Right forelimb (tissue), 1 donor: ENCODE measurements around the gene FXYD6.
A peak's percentile ranks its signal among the peaks of the same experiment; 100 is the strongest.
"Not testable (repeated sequence)": the region's sequence is repeated elsewhere in the genome, so short reads cannot be mapped to it uniquely, and the experiment has no call there.

Experiments
- DNase-seq: peaks from one replicate; pipeline ENCODE4 v3.0.0-alpha.2; 2018

FXYD6 gene

DNA sequence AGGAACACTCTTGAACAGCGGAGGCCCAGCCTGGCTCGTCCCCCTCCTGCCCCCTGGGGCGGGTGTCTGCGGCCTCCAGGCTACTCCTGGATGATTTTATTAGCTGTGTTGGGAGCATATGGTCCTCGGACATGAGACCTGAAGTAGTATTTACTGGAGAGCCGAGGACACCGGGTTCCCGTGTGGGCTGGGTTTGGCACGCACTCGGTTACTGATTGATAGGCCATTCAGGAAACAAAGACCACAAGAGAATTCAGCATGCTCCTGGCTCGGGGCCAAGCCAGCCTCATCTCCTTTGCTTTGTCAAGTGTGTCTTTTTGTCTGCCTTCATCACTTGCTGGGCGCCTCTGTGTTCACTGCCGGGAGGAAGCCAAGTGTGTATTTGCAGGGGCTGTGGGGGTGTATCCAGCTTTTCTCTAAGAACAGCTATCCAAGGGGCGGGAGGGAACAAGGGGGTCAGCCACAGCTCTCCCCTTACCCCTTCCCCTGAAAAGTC is 61.6 kb downstream of the FXYD6 start:
- DNase-seq: no peak

DNA sequence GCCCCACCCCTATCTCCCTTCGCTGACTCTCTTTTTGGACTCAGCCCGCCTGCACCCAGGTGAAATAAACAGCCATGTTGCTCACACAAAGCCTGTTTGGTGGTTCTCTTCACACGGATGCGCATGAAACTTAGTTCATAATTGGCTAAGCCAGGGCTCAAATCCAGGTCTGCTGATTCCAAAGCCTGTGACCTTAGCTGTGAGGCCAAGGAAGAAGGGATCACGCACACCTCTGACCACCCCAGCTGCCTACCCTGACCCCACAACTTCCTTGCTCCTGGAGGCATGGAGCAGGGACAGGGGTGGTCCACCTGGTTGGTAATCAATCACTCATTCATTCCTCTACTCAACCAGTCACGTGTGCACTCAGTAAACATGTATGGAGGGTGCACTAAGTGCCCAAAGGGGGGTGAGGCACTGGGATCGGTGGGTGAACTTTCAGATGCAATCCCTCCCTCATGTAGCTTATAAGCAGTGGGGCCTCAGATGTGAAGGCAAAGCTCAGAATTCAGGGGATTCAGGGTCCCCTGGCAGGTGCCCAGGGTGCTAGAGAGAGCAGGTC is 62.2 kb downstream of the FXYD6 start:
- no peak for DNase-seq

DNA sequence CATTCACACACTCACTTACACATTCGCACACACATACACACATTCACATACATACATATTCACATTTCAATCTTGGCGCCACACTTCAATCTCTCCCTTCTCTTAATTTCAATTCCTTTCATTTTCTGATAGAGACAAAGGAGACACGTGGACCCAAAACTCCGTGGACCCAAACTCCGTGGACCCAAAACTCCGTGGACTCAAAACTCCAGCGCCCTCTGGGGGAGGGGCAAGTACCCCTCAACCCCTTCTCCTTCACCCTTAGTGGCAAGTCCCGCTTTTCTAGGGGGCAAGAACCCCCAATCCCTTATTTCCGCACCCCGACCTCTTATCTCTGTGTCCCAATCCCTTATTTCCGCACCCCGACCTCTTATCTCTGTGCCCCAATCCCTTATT is 66.4 kb downstream of the FXYD6 start:
- DNase-seq: not testable (repeated sequence)

DNA sequence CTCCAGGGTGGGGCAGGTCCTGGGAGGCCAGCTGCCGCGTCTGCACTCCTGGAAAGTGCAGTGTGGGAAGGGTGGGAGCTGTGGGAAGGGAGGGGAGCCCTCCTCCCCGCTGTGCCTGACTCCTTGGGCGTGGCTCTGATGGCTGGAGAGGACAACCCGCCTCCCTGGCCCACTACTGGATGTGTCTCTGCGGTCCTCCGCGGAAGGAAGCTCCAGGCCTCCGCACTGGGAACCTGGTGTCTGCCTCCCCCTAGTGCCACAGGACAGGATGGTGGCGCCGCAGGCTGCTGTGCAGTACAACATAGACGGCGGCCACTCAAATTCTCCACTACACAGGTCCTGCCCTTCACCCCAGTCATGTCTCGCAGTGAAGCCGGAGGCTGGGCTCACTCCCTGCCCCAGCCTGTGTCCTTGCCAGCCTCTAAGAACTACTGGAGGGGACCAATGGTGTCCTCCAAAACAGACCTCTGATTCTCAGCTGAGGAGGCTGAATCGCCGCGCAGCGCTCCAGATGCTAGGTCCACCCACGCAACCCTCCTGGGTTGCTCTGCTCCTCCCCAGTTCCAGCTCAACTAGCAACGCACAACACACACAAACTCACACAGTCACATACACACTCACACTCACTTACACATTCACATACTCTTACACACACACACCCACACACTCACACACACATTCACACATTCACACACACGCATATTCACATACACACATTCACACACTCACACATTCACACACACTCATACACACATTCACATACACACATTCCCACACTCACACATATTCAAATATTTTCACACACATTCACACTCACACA is 67.0 kb downstream of the FXYD6 start:
- DNase-seq: peak; percentile 76

DNA sequence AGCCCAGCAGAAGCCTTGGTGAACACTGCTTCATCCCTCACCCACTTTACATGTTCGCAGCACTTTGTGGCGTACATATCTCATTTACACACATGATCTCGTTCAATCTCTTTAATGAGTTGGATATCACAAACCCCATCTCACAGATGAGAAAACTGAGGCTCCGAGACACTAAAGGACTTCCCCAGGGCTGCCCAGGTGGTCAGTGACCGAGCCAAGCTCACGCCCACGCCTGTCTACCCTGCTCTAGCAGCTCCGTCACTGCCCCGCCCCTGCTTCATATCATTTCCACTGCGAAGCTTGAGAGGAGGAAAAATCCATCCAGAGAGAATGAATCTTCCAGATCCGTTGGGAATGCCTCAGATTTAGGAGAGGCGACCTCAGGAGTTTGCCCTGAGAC is 67.7 kb downstream of the FXYD6 start:
- no peak for DNase-seq

DNA sequence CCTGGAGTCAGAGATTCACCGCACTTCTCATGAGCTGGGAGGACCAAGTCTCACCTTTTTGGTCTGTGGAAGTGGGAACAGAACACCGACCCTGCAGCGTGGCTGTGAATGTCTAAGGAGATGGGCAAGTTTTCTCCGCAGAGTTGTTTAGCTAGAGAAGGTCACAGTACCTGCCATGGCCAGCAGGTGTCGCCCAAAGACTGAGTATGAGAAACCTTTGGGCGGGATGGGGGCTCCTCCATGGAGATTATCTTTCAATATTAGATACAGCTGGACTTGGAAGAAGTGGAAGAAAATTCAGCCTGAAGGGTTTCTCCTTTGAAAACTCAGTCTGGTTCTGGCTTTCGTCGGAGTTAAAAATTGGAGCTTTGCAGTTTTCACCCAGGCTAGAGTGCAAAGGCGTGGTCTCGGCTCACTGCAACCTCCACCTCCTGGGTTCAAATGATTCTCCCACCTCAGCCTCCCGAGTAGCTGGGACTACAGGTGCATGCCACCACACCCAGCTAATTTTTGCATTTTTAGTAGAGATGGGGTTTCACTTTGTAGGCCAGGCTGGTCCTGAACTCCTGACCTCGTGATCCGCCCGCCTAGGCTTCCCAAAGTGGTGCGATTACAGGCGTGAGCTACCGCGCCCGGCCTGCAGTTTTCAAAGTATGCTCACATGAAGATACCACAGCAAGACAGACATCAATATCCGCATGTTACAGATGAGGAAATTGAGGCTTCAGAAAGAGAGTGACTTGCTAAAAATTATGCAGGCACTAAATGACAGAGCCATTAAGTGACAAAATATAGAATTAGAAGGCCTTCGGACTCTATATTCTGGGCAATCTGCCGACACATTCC is 68.8 kb downstream of the FXYD6 start:
- peak; percentile 80 for DNase-seq

DNA sequence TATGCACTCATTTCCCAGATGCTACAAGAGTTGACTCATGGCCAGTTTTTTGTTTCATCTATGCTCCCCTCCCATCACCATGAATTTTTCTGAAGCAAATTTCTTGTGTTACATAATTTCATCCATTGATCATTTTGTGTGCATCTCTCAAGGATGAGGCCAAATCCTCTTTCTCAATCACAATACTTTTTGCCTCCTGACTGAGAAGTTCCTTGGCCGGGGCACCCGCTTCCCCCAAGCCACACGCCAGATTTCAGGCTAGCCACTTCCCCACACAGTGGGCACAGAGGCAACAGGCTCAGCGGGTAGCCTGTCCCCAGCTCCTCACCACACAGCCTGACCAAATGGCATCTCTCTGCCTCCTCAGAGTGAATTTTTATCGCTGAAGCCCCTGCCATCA is 69.6 kb downstream of the FXYD6 start:
- DNase-seq: no peak

DNA sequence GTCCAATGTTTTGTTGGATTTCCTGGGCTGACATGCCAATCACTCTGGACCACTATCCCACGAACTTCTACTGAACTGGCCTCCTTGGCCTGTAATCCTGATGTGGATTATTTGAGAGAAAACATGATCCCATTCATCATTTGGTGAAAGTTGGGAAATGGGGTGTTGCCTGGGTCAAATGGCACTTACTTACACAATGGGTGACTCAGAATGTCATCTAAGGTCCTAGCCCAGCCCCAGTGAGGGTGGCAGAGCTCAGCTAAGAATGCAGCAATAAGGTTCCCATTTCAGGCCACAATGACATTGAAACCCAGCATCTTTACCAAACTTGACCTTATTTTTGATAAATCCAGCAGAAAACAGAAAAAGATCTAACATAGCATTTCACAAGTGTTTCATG is 71.4 kb downstream of the FXYD6 start:
- DNase-seq: no peak

DNA sequence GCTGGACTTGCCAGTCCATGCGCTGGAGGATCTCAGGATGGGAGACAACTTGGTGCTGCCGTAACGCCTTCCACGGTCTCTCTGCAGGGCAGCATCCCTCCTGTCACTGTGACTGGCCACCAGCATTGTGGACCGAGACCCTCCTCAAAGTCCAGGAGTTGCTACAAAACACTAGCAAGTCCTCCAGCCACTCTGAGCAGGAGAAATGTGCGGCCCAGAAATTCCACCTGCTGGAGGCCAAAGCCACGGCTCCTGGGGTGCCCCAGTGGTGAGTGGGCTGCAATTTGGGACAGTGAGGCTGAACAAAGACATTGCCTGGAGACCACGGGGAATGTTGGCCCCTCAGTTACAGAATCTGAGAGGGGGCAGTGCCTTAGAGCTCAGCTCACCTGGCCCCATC is 72.6 kb downstream of the FXYD6 start:
- DNase-seq: no peak

DNA sequence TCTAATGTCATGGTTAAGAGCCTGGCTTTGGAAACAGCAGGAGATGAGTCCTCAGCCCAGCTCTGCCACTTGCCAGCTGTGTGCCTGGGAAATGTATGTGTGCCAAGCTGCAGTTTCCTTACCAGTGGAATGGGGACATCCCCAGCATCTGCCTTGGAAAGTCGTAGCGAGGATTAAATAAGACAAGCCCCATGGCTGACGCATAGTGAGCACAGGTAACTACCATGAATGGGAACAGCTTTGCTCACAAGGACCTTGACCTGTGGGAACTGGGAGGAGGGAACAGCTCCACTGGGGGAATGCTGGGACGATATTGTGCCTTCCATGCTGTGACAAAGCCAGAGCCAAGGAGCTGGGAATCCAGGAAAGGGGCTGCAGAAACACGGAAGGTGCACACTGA is 76.8 kb downstream of the FXYD6 start:
- DNase-seq: no peak

DNA sequence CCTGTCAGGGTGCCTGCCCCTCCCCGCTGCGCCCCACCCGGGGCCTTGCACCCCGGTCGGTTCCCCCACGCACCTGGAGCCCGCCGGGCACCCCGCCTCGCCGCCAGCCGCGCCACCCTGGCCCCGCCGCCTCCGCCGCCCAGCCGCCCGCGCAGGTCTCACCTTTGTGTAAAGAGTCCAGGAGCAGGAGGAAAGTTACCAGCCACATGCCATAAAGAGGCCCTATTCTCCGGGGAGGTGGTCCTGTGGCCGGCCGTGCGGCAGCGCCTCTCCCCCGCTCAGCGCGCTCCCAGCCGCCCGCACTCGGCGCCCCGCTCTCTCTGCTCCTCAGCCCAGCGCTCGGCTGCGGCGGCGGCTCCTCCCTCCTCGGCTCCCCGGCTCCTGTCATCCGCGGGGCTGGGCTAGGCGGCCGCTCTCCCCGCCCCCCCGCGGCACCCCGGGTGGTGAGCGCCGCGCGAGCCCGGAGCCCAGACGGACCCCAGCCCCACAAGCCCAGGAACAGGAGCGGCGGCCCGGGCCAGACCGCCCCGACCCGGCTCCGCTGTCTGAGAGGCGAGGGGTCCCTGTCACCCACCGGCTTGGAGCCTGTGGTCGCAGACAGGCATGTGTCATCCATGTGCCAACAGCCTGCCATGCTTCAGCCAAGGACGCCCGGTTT is 79.5 kb downstream of the FXYD6 start, which contains the start of gene DSCAML1:
Gene DSCAML1, minus strand, starts transcription at position 345 of the 658 bp plus-strand sequence. Its CDS starts 137 bp downstream, at position 208.
- no peak for DNase-seq

DNA sequence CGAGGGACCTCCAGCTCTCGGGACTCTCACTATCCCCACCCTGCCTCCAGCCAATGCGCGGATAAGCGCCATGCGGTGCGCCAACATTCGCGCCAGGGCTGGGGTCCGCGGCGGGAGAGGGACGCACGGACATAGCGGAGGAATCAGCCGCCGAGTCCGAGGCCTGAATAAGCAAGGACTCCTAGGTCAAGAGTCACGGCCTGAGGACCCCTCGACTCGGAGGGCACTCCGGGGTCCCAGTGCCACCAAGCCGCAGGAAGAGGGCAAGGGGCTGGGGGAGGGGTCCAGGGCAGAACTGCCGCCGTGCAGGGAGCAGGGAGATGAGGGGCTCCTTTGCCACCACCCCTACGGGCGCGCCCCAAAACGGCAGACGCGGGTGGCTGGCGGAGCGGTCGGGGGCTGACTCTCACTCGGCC is 80.0 kb downstream of the FXYD6 start:
- no peak for DNase-seq

DNA sequence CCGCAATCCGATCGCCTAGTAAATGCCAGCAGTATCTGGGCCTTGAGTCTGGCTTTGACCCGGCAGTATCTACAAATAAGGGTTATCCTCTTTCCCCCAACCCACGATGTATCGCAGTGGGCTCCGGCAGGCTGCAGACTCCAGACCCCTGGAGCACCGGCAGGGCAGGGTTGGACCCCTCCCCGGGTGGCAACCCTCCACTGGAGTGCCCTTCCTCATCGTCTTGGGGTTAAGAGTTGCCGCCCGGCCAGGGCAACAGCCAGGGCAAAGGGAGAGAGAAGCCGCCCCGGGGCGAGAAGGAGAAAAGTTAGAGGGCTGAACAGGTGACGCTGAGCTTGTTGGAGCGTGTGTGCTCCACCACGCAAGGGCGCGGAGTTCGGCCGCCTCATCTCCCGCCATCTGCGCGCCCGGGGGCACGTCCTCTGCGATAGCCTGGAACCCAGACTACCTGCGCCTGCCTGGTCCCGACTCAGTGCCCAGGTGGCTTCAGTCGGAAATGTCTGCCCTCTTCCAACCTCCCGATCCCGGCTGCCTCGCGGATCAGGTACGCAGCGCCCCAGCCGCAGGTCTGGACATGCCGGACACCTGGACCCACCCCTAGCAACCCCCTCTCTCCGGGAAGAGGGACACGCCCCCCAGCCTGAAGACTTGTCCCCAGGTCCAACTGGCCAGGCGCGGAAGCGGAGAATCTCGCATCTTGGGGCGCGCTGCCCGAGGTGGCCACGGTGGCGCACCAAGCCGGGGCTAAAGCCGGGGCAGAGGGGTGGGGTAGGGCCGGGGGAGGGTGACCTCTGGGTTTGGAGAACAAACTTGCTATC is 80.6 kb downstream of the FXYD6 start:
- DNase-seq: no peak

DNA sequence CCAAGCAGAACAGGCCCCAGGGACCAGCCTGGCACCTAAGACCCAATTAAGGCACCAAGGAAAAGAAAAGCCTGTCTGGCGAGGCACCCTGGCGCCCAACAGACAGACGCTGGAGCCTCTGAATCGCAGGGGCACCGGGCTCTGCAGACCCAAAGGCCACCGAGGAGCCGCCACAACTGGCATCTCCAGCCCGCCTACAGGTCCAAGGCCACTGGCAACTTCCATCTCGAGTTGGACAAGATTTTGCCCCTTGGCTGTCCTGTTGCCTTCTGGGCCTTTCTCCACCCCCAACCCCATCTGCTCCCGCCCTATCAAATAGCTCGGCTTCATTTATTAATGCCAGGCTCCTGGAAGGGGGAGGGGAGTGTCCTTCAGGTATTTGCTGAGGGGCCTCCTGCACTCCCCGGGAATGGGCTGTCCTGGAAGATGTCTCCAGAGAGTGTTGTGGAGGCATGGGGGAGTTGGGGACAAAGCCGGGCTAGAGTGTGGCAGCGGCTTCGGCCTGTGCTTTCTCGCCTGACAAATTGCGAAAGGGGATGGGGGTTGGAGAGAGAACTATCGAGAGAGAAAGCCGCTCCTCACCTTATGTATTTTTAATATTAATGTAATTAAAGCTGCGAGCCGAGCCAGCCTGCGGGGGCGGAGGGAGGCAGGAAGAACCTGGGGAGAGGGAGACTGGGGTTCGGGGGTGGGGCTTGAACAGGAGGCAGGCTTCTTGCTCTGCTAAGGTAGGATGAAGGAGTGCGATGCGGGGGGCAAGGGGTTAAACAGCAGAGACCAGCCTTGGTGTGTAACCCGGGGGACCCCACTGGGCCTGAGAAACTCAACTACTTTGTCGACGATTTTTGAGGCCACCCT is 81.5 kb downstream of the FXYD6 start:
- no peak for DNase-seq

DNA sequence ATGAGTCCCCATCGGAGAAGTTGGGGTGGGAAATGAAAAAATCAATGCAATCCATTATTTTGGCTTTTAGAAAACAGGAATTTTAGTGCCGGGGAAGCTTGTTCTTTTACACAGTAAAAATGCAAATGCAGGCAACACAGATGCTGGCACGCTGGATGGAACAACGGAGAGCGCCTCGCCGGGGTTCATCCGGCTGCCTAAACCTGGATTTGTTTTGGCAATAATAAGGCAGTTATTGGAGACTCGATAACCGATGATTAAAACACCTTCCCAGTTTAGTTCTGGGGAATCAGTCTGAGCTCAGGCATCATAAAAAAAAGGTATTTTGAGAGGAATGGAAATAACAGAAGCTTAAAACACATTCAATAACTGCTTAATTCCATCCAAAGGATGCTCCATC is 82.3 kb downstream of the FXYD6 start:
- no peak for DNase-seq

DNA sequence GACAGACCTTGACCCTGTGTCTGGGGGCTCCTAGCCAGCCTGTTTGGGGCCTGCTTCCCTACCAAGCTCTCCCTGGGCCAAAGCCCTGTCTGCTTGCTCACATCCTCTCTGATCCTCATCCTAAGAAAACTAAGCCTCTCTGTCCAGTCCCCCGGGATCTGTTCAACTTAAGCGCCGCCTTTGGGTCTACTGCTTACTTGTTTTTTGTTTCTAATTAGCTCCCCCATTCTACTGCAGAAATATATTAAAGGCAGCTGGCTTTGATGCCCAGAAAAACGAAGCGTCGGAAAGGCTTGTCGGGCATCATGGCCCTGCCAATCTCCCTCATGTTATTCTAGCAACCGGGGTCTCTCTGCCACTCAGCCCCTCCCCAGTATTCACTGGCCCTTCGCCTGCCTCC is 82.9 kb downstream of the FXYD6 start:
- DNase-seq: no peak

DNA sequence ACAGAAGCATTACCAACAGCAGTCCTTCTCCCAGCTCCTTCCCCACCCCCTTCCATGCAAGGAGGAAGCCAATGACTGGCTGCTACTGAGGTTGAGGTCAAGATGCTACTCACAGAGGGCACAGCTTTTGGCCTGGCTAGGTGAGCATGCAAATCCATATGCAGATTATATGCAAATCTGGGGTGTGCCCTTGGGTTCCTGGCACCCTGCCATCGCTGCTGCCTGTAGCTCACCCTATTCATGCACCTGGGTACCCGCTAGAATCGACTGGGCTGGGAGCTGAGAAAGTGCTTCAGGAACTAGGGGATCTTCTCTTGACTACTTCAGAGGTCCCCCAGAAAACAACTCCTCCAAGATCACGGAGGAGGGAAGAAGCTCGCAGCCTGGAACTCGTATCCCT is 83.5 kb downstream of the FXYD6 start:
- DNase-seq: no peak

DNA sequence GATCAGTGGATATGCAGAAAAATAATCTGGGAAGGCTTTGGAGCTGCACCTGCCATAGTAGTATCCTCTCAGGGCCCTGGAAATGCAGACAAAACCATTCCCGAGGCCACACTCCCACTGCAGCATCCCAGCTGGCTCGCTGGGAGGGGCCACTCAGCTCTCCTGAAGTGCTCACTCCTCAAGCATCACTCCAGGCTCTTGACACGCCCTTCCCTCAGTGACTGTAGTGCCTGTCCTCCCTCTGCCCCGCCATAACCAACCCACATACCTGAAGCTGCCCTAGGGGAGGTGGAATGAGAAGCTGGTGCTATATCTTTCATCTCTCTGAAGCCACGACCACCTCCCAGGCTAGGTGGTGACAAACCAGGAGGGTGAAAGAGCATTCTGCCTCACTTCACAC is 84.2 kb downstream of the FXYD6 start:
- no peak for DNase-seq

DNA sequence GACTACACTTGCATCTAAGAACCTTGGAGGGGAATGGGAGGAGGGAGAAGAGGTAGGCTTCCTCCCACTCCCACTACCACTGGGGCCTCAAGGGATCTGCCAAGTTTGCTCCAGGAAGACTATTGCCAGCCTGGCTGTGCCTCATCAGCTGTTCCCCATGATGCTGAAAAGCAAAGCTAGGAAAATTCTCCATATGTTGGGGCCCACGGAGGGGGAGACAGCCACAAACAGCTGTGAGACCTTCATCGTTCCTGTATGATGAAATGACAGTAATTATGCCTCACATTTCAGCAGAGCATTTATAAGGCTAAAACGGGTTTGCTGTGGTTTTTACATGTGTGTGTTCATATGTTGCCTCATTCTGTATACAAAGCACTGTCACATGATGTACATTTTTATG is 86.2 kb downstream of the FXYD6 start:
- DNase-seq: no peak

DNA sequence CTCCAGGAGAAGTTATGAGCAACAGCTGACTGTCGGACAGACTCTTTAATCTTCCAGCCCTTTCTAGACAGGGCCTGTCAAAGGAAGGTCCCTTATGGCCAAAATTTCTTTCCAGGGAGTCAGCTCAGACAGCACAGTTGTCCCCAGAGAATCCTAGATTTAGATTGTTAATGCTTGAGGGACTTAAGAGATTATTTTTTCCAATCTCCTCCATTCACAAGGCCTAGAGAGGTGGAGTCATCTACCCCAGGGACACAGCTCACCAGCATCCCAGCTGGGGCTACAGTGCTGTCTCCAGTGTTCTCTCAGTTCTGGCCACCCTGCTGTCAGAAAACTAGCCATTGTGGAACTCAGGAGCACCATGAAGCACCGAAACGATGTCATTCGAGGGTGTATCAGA is 87.2 kb downstream of the FXYD6 start:
- no peak for DNase-seq
